Choroid plexus epithelial cell (primary cell): ENCODE data around the gene UBXN11.

Experiments used
- DNase-seq: peaks from one replicate; pipeline ENCODE4 v3.0.0-alpha.2; 2010; ENCODE audit warnings: low read depth
- H3K4me3 ChIP-seq: 2 replicates; pipeline ENCODE4 v1.5.1; 2011; ENCODE audit warnings: low read depth, mild to moderate bottlenecking, control low read depth, low read length, moderate library complexity
- TF ChIP-seq, protein P1 (sequence below): conservative IDR thresholded peaks from 2 replicates; pipeline ENCODE4 v1.5.1; 2011; ENCODE audit warnings: low read depth, mild to moderate bottlenecking, control low read depth, inconsistent platforms, low read length, moderate library complexity

The UBXN11 gene

DNA sequence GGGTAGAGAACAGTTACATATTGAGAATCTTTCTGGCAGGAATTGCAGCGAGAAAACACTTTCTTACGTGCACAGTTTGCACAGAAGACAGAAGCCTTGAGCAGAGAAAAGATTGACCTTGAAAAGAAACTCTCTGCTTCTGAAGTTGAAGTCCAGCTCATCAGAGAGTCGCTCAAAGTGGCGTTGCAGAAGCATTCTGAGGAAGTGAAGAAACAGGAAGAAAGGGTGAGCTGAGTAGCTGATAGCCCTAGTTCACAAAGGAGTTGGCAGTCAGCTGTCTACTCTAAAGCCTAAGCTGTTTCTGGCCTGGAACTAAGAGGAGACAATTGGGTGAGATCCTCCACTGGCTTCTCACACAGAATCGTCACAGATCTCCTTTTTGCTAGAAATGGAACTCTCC is 46.9 kb downstream of the UBXN11 start:
- TF ChIP-seq, protein P1, sequence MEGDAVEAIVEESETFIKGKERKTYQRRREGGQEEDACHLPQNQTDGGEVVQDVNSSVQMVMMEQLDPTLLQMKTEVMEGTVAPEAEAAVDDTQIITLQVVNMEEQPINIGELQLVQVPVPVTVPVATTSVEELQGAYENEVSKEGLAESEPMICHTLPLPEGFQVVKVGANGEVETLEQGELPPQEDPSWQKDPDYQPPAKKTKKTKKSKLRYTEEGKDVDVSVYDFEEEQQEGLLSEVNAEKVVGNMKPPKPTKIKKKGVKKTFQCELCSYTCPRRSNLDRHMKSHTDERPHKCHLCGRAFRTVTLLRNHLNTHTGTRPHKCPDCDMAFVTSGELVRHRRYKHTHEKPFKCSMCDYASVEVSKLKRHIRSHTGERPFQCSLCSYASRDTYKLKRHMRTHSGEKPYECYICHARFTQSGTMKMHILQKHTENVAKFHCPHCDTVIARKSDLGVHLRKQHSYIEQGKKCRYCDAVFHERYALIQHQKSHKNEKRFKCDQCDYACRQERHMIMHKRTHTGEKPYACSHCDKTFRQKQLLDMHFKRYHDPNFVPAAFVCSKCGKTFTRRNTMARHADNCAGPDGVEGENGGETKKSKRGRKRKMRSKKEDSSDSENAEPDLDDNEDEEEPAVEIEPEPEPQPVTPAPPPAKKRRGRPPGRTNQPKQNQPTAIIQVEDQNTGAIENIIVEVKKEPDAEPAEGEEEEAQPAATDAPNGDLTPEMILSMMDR: no peak
- H3K4me3 ChIP-seq: no peak overlapping the region
- DNase-seq: no peak

DNA sequence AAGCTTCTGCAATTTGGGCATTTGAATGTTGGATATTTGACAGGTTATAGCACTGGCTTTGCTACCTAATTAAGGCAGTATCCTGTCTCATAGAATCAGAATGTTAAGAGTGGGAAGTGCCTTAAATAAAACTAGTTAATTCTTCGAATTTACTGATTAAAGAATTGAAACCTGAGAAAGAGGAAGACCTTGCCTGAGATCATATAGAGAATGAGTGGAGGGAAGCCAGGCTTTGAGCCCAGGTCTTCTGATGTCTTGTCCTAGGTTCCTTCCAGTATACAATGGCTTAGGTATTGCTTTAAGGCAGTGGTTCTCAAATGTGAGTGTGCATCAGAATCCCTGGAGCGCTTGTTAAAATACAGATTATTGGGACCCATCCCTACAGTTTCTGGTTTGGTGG is 47.4 kb downstream of the UBXN11 start:
- TF ChIP-seq, protein P1: no peak
- no peak for DNase-seq
- no peak overlapping the region for H3K4me3 ChIP-seq

GRCh38 chr1:26257222-26257621 is 49.2 kb downstream of the UBXN11 start:
- DNase-seq: no peak
- no peak overlapping the region for H3K4me3 ChIP-seq
- TF ChIP-seq, protein P1: no peak

- no peak overlapping the region for H3K4me3 ChIP-seq
- peak; percentile 13 for DNase-seq
- TF ChIP-seq, protein P1: no peak
Observed at GRCh38 chr1:26254404-26254803, 52.0 kb downstream of the UBXN11 start.

GRCh38 chr1:26252718-26253117 is 53.7 kb downstream of the UBXN11 start:
- no peak overlapping the region for H3K4me3 ChIP-seq
- TF ChIP-seq, protein P1: no peak
- DNase-seq: no peak

DNA sequence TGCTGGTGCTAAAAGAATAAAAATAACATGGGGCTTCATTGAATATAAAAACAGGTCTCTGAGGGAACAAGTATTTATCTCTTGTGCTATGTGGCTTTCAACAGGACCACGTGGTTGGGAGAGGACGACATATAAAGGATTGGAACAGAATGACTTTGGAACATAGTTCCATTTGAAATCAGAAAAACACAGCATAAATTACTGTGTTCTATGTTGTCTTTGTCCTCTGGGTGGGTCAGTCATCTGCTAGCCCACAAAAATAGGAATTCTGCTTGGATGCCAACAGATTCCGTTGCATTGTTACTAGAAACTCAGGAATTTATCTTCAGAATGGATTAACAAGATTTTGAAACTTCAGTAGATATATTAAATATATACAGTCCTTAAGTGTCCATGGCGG is 66.5 kb downstream of the UBXN11 start:
- H3K4me3 ChIP-seq: no peak overlapping the region
- TF ChIP-seq, protein P1: no peak
- DNase-seq: peak; percentile 51

GRCh38 chr1:26237230-26237966 is 69.0 kb downstream of the UBXN11 start:
- peak; percentile 67 for DNase-seq
- no peak overlapping the region for H3K4me3 ChIP-seq
- TF ChIP-seq, protein P1: no peak
